ENCODE data around the gene SYVN1.
"Not testable (repeated sequence)": the region's sequence is repeated elsewhere in the genome, so short reads cannot be mapped to it uniquely, and the experiment has no call there.

SYVN1 gene

GRCh38 chr11:65150509-65151299 is 16.4 kb upstream of the SYVN1 start:
- DNase-seq, result peak; percentile 76

GRCh38 chr11:65150131-65150508 is 15.8 kb upstream of the SYVN1 start:
- not testable (repeated sequence) for DNase-seq

GRCh38 chr11:65148657-65149056 is 14.3 kb upstream of the SYVN1 start:
- no peak for DNase-seq

- DNase-seq, result no peak
Observed at GRCh38 chr11:65147352-65148075, 13.2 kb upstream of the SYVN1 start.

- no peak for DNase-seq
Observed at GRCh38 chr11:65141896-65142494, 7.7 kb upstream of the SYVN1 start.

GRCh38 chr11:65136515-65137096 is 2.3 kb upstream of the SYVN1 start:
- DNase-seq, result no peak

- no peak for DNase-seq
Observed at GRCh38 chr11:65135633-65136145, 1.4 kb upstream of the SYVN1 start.

GRCh38 chr11:65134952-65135632 is 773 bp upstream of the SYVN1 start:
- peak; percentile 99 for DNase-seq

- no peak for DNase-seq
Observed at GRCh38 chr11:65133724-65134123, 595 bp downstream of the SYVN1 start.

GRCh38 chr11:65132988-65133700 is 1.2 kb downstream of the SYVN1 start:
- DNase-seq, result peak; percentile 26

GRCh38 chr11:65132238-65132987 is 1.9 kb downstream of the SYVN1 start:
- DNase-seq, result no peak

GRCh38 chr11:65131895-65132237 is 2.5 kb downstream of the SYVN1 start:
- no peak for DNase-seq

GRCh38 chr11:65131417-65131776 is 2.9 kb downstream of the SYVN1 start:
- DNase-seq, result no peak

GRCh38 chr11:65130631-65131416 is 3.5 kb downstream of the SYVN1 start:
- DNase-seq, result no peak

GRCh38 chr11:65129649-65130441 is 4.5 kb downstream of the SYVN1 start:
- DNase-seq, result no peak

- DNase-seq, result no peak
Observed at GRCh38 chr11:65128182-65129145, 5.9 kb downstream of the SYVN1 start.

GRCh38 chr11:65127473-65128181 is 6.7 kb downstream of the SYVN1 start:
- DNase-seq, result no peak

Data from NCI-H510A treated with DMSO at 0.1 percent for 48 hours (cell line).